SK-N-MC (cell line): ENCODE measurements around the gene TMA7.
"Not testable (repeated sequence)": the region's sequence is repeated elsewhere in the genome, so short reads cannot be mapped to it uniquely, and the experiment has no call there.

Source experiments
- EZH2 ChIP-seq: fragments of 200-600 bp; sonication (generic); IDR thresholded peaks from one replicate; pipeline ENCODE4 v1.6.1; 2017; ENCODE audit warnings: antibody characterized with exemption
- FOXP2 ChIP-seq: optimal IDR thresholded peaks from 2 replicates; pipeline ENCODE3; 2011; ENCODE audit warnings: mild to moderate bottlenecking, moderate library complexity; ENCODE audit not compliant: insufficient read depth; ENCODE audit errors: extremely low read length, control extremely low read depth
- POLR2AphosphoS5 ChIP-seq: IDR thresholded peaks from 2 replicates; pipeline ENCODE4 v1.6.1; 2012; ENCODE audit warnings: mild to moderate bottlenecking, low read depth, low read length, borderline replicate concordance

GRCh38 chr3:48480891-48481290 lies 40.8 kb downstream of the TMA7 start:
- not testable (repeated sequence) for TF ChIP-seq POLR2AphosphoS5, EZH2, FOXP2
